ENCODE results near the gene CASD1. TPM values are rescaled to one million over a fixed set of nuclear protein-coding genes. Genes with fewer than 3 reads are reported as not detected.

The CASD1 gene
- total RNA-seq, 4 donors from 2014 or later: 5.2 to 23.9 (median 9.3) TPM

- no peak for TF ChIP-seq CTCF (IDR thresholded peaks at IDR 0.05)
- TF ChIP-seq POLR2A (IDR thresholded peaks at IDR 0.05): no peak
- Histone ChIP-seq H3K4me1 (no peaks in the 10 kb centered on the region), H3K36me3 (no peaks in the 10 kb centered on the region)
Observed at GRCh38 chr7:94532676-94533075, 23.1 kb downstream of the CASD1 start.

GRCh38 chr7:94540428-94540827, 30.8 kb downstream of the CASD1 start:
- Histone ChIP-seq H3K27me3 (no peaks in the 10 kb centered on the region), H3K9me3 (no peaks in the 10 kb centered on the region), H3K4me1 (no peaks in the 10 kb centered on the region), H3K4me3 (no peak overlapping the region), H3K36me3 (peaks cover 0 to 7% (median 0%) of the 10 kb centered on the region in 3 donors), H3K27ac (no peak overlapping the region)
- TF ChIP-seq POLR2A (IDR thresholded peaks at IDR 0.05): no peak
- no peak for TF ChIP-seq CTCF (IDR thresholded peaks at IDR 0.05)
- DNase-seq: no peak

More at GRCh38 chr7:94532676-94533075, 23.1 kb downstream of the CASD1 start:
- Histone ChIP-seq H3K27ac (no peak overlapping the region), H3K9me3 (no peaks in the 10 kb centered on the region), H3K27me3 (no peaks in the 10 kb centered on the region), H3K4me3 (no peak overlapping the region)
- DNase-seq: no peak

- H3K9me3 ChIP-seq: no peaks in the 10 kb centered on the region
- H3K27me3 ChIP-seq: no peaks in the 10 kb centered on the region
- H3K4me1 ChIP-seq: no peaks in the 10 kb centered on the region
- TF ChIP-seq CTCF (IDR thresholded peaks at IDR 0.05) (no peak), POLR2A (IDR thresholded peaks at IDR 0.05) (no peak)
- no peak for DNase-seq
- H3K4me3 ChIP-seq: no peak overlapping the region
- no peaks in the 10 kb centered on the region for H3K36me3 ChIP-seq
- H3K27ac ChIP-seq: no peak overlapping the region
Observed at GRCh38 chr7:94547126-94547525, 37.5 kb downstream of the CASD1 start.

GRCh38 chr7:94556028-94556427, 46.4 kb downstream of the CASD1 start:
- Histone ChIP-seq H3K27ac (no peak overlapping the region), H3K36me3 (peaks cover 0 to 4% (median 0%) of the 10 kb centered on the region in 3 donors), H3K4me1 (no peaks in the 10 kb centered on the region), H3K4me3 (no peak overlapping the region), H3K9me3 (no peaks in the 10 kb centered on the region), H3K27me3 (no peaks in the 10 kb centered on the region)
- no peak for TF ChIP-seq POLR2A (IDR thresholded peaks at IDR 0.05)
- TF ChIP-seq CTCF (IDR thresholded peaks at IDR 0.05): no peak
- DNase-seq: no peak

- DNase-seq: no peak
- no peaks in the 10 kb centered on the region for H3K4me1 ChIP-seq
- no peaks in the 10 kb centered on the region for H3K27me3 ChIP-seq
- H3K9me3 ChIP-seq: no peaks in the 10 kb centered on the region
- no peak overlapping the region for H3K27ac ChIP-seq
- no peak overlapping the region for H3K4me3 ChIP-seq
- H3K36me3 ChIP-seq: peaks cover 0 to 4% (median 0%) of the 10 kb centered on the region in 3 donors
- TF ChIP-seq POLR2A (IDR thresholded peaks at IDR 0.05) (no peak), CTCF (IDR thresholded peaks at IDR 0.05) (no peak)
Observed at GRCh38 chr7:94557215-94557614, 47.6 kb downstream of the CASD1 start.

- DNase-seq: no peak
- no peaks in the 10 kb centered on the region for H3K9me3 ChIP-seq
- no peaks in the 10 kb centered on the region for H3K4me1 ChIP-seq
- H3K27ac ChIP-seq: no peak overlapping the region
- H3K4me3 ChIP-seq: no peak overlapping the region
- peaks cover 0 to 4% (median 0%) of the 10 kb centered on the region in 3 donors for H3K36me3 ChIP-seq
- TF ChIP-seq POLR2A (IDR thresholded peaks at IDR 0.05): no peak
- no peak for TF ChIP-seq CTCF (IDR thresholded peaks at IDR 0.05)
- no peaks in the 10 kb centered on the region for H3K27me3 ChIP-seq
Observed at GRCh38 chr7:94559972-94560371, 50.4 kb downstream of the CASD1 start.

Data from Peyer's patch (tissue), 4 donors.